Suprapubic skin (tissue), 4 donors: ENCODE data around the gene AHDC1. TPM values are rescaled to one million over a fixed set of nuclear protein-coding genes. Genes with fewer than 3 reads are reported as not detected.

Source experiments
- DNase-seq, 2 donors: peaks; one replicate each; pipeline ENCODE4 v3.0.0-alpha.2; 2019; ENCODE audit warnings: low spot score in 2 of 2
- H3K27ac ChIP-seq: fragments of 200-600 bp; sonication (generic); one replicate; pipeline ENCODE4 v1.5.1; 2019
- H3K27me3 ChIP-seq: fragments of 200-600 bp; sonication (generic); one replicate; pipeline ENCODE4 v1.5.1; 2019
- H3K36me3 ChIP-seq: fragments of 200-600 bp; sonication (generic); one replicate; pipeline ENCODE4 v1.5.1; 2019
- H3K4me1 ChIP-seq: fragments of 200-600 bp; sonication (generic); one replicate; pipeline ENCODE4 v1.5.1; 2019
- H3K4me3 ChIP-seq: fragments of 200-600 bp; sonication (generic); one replicate; pipeline ENCODE4 v1.5.1; 2019; ENCODE audit warnings: mild to moderate bottlenecking
- H3K9me3 ChIP-seq: fragments of 200-600 bp; sonication (generic); one replicate; pipeline ENCODE4 v1.5.1; 2019
- EP300 ChIP-seq: sonication (generic); formaldehyde crosslinking; IDR thresholded peaks from one replicate; pipeline ENCODE4 v1.6.1; 2017; ENCODE audit warnings: antibody characterized with exemption
- POLR2A ChIP-seq, 2 donors: fragments of 450-650 bp; IDR thresholded peaks; one replicate each; pipeline ENCODE4 v1.6.1; 2017; ENCODE audit warnings: antibody characterized with exemption in 2 of 2, mild to moderate bottlenecking in 2 of 2, moderate library complexity in 2 of 2
- POLR2AphosphoS5 ChIP-seq, 3 donors: sonication (generic); formaldehyde crosslinking; IDR thresholded peaks; one replicate each; pipeline ENCODE4 v1.6.1; 2017; ENCODE audit warnings: antibody characterized with exemption in 3 of 3
- WGBS: methylation state at CpG from one replicate; pipeline ENCODE4 v1.1.5; 2018; 5-methylcytosine and 5-hydroxymethylcytosine counted together
- total RNA-seq, 4 donors: library from RNA; depleted of rRNA; stranded (reverse); fragments of >200 nt; gene quantifications; one replicate each; pipeline ENCODE4 v1.1.0, GENCODE V29; 2016
- TF ChIP-seq, protein P1 (sequence below), 2 donors: fragments of 200-600 bp in 1 of 2; fragments of 450-650 bp in 1 of 2; sonication (generic) in 1 of 2; IDR thresholded peaks; one replicate each; pipeline ENCODE4 v1.5.1; 2016 to 2019; ENCODE audit warnings: antibody characterized with exemption in 2 of 2, mild to moderate bottlenecking in 1 of 2, moderate library complexity in 1 of 2

AHDC1 gene
- total RNA-seq, 4 donors from 2014 or later = 46.7 to 103 (median 60.1) TPM

DNA sequence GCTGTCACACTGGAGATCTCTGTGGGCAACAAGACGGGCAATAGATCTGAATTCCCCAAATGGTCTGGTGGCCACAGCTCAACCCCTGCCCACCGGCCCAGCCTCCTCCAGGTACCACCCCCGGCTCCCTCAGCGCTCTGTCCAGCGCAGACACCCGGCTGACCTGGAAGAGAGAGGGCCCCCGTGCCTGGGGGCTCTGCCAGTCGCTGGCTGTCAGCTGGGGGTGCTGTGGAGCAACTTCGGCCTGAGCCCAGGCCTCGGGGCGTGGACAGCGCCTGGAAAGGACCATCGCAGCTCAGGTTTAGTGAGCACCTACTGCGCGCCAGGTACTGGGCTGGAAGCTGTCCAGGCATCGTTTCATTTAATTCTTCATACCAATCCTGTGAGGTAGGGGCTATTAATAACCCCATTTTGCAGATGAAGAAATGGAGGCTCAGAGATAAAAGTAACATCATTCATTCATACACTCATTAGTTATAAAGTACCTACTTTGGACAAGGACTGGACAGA lies 51.0 kb downstream of the AHDC1 start:
- Histone ChIP-seq H3K9me3 (no peaks in the 10 kb centered on the region), H3K36me3 (peaks cover 51% of the 10 kb centered on the region), H3K27ac (no peak overlapping the region), H3K4me1 (peaks cover 38% of the 10 kb centered on the region), H3K4me3 (no peak overlapping the region), H3K27me3 (no peaks in the 10 kb centered on the region)
- 82% methylated on average over 14 of the region's 16 CpGs for WGBS
- TF ChIP-seq, protein P1, sequence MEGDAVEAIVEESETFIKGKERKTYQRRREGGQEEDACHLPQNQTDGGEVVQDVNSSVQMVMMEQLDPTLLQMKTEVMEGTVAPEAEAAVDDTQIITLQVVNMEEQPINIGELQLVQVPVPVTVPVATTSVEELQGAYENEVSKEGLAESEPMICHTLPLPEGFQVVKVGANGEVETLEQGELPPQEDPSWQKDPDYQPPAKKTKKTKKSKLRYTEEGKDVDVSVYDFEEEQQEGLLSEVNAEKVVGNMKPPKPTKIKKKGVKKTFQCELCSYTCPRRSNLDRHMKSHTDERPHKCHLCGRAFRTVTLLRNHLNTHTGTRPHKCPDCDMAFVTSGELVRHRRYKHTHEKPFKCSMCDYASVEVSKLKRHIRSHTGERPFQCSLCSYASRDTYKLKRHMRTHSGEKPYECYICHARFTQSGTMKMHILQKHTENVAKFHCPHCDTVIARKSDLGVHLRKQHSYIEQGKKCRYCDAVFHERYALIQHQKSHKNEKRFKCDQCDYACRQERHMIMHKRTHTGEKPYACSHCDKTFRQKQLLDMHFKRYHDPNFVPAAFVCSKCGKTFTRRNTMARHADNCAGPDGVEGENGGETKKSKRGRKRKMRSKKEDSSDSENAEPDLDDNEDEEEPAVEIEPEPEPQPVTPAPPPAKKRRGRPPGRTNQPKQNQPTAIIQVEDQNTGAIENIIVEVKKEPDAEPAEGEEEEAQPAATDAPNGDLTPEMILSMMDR (IDR thresholded peaks at IDR 0.05) = no peak
- no peak for TF ChIP-seq POLR2A (IDR thresholded peaks at IDR 0.05)
- no peak for TF ChIP-seq POLR2AphosphoS5 (IDR thresholded peaks at IDR 0.05)
- TF ChIP-seq EP300 = no peak
- no peak for DNase-seq

DNA sequence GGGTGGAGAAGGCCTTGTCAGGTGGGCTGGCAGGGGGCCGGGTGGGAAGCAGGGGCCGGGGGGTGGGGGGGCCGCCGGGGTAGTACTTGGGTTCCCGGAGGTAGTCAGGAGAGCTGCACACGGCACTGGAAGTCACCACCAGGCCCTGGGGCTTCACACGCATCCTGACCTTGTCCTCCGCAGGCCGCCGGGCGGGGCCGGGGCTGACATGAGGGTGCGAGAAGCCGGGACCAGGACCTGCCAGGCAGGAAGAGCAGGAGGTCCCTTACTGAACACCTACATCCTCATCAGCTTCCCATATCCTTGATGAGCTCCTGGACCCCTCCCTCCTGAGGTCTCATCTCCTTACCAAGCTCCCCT lies 52.0 kb downstream of the AHDC1 start:
- WGBS = 80% methylated on average over 14 of the region's 14 CpGs

DNA sequence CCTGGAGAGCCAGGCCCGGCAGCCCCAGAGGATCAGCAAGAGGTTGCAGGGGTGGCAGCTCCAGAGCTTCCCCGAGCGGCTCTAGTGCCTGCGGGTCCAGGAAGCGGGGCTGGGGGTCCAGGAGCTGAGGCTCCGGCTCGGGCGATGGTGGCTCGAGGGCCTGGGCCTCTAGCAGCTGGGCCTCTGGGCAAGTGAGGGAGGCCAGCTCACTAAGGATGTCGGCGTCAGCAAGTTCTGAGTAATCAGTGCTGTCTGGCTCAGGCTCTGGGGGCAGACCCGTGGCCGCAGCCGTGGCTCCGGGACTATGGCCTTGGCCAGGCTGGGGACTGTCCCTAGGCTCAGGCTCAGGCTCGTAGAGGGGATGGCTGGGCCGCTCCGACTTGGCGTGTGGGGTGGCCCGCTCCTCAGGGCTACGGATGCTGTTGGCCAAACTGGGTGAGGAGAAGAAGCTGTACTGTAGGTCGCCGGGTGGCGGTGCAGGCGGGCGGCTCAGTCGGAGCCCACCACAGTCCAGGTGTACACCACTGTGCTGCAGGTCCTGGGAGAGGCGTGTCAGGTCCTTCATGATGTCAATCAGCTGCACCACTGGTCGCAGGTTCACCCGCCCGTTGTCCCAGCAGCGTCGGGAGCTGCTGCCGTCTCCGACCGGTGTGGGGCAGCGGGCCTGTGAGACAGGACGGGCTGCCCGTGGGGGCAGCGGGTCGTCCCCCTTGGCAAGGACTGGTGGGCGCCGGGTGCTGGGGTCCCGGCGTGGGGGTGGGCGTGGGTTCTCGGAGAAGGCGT lies 52.6 kb downstream of the AHDC1 start:
- 95% methylated on average over 29 of the region's 48 CpGs for WGBS
- H3K4me3 ChIP-seq = no peak overlapping the region
- H3K36me3 ChIP-seq = peaks cover 60% of the 10 kb centered on the region
- TF ChIP-seq, protein P1 (IDR thresholded peaks at IDR 0.05) = no peak
- TF ChIP-seq POLR2AphosphoS5 (IDR thresholded peaks at IDR 0.05) = no peak
- no peak for TF ChIP-seq POLR2A (IDR thresholded peaks at IDR 0.05)
- no peak for TF ChIP-seq EP300
- no peaks in the 10 kb centered on the region for H3K9me3 ChIP-seq
- no peak overlapping the region for H3K27ac ChIP-seq
- no peak for DNase-seq
- no peaks in the 10 kb centered on the region for H3K27me3 ChIP-seq
- H3K4me1 ChIP-seq = peaks cover 24% of the 10 kb centered on the region

More for the DNA sequence above, 52.0 kb downstream of the AHDC1 start:
- no peak overlapping the region for H3K4me3 ChIP-seq
- H3K9me3 ChIP-seq = no peaks in the 10 kb centered on the region
- H3K4me1 ChIP-seq = peaks cover 28% of the 10 kb centered on the region
- TF ChIP-seq POLR2A (IDR thresholded peaks at IDR 0.05) (no peak), POLR2AphosphoS5 (IDR thresholded peaks at IDR 0.05) (no peak)
- TF ChIP-seq, protein P1 (IDR thresholded peaks at IDR 0.05) = no peak
- H3K27ac ChIP-seq = no peak overlapping the region
- no peaks in the 10 kb centered on the region for H3K27me3 ChIP-seq
- DNase-seq = no peak
- H3K36me3 ChIP-seq = peaks cover 60% of the 10 kb centered on the region

DNA sequence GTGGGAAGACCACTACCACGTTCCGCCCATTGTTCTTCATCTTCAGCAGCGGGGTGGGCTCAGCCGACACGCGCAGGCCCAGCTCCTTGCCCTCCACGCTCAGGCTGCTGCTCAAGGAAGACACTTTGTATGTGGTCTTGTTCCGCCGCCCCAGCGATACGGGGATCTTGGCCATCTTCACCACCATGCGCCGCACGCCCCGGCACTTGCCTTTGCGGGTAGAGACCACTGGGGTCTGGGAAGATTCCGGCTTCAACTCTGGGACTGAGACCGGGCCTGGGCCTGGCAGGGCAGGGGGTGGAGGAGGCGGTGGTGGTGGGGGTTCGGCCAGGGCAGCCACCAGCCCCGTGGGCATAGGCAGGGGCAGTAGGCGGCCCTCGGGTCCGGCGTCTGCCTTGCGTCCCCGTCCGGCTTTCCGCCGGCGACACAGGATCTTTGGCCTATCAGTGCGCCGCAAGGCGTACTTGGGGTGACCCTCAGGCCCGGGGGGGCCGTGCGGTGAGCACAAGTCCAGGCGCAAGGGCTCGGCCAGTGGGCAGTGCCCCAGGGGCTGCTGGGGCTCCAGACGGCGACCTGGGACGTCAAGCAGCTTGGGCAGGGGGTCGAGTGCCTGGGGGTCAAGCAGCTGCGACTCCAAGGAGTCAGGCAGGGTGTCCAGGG lies 53.3 kb downstream of the AHDC1 start:
- 96% methylated on average over 17 of the region's 44 CpGs for WGBS
- no peaks in the 10 kb centered on the region for H3K9me3 ChIP-seq

More for the DNA sequence above, 53.3 kb downstream of the AHDC1 start:
- Histone ChIP-seq H3K27ac (no peak overlapping the region), H3K4me3 (no peak overlapping the region), H3K36me3 (peaks cover 60% of the 10 kb centered on the region), H3K27me3 (no peaks in the 10 kb centered on the region), H3K4me1 (peaks cover 24% of the 10 kb centered on the region)
- no peak for DNase-seq
- no peak for TF ChIP-seq POLR2AphosphoS5 (IDR thresholded peaks at IDR 0.05)
- TF ChIP-seq POLR2A (IDR thresholded peaks at IDR 0.05) = no peak
- TF ChIP-seq, protein P1 (IDR thresholded peaks at IDR 0.05) = no peak
- TF ChIP-seq EP300 = no peak
